HEK293 (cell line): ENCODE measurements around the gene SLC29A3.

ENCODE experiments used
- CTCF ChIA-PET: fragments of 350-600 bp; formaldehyde crosslinking; extraction: SDS; loops from one replicate; lab custom pipeline; 2021; ENCODE audit warnings: antibody characterized with exemption; lab: Yijun Ruan, JAX
- POLR2A ChIA-PET: fragments of 300-600 bp; formaldehyde crosslinking; extraction: SDS; loops from one replicate; lab custom pipeline; 2020; ENCODE audit warnings: antibody characterized with exemption, inconsistent platforms; lab: Yijun Ruan, JAX
- H3K27ac ChIP-seq: fragments of 200-500 bp; sonication (Bioruptor generic); 2 replicates; pipeline ENCODE4 v1.5.1; 2014; ENCODE audit warnings: low read depth, low read length, control low read depth, inconsistent platforms; ENCODE audit errors: extremely low read depth
- H3K36me3 ChIP-seq, 2 experiments: fragments of 200-500 bp in 1 of 2; sonication (Bioruptor generic) in 1 of 2; 1 replicate in 1 of 2; 2 replicates in 1 of 2; pipeline ENCODE4 v1.5.1; 2014 to 2017; ENCODE audit warnings: inconsistent platforms in 2 of 2, low read length in 2 of 2; ENCODE audit not compliant: control insufficient read depth in 2 of 2, insufficient read depth in 1 of 2
- H3K4me1 ChIP-seq: fragments of 200-500 bp; sonication (Bioruptor generic); 2 replicates; pipeline ENCODE4 v1.5.1; 2014; ENCODE audit warnings: mild to moderate bottlenecking, low read length, inconsistent platforms; ENCODE audit not compliant: control insufficient read depth, insufficient read depth
- H3K4me3 ChIP-seq: 2 replicates; pipeline ENCODE4 v1.5.1; 2011; ENCODE audit warnings: low read depth, mild to moderate bottlenecking, control low read depth, low read length, moderate library complexity
- H3K9me3 ChIP-seq: fragments of 200-500 bp; sonication (Bioruptor generic); 2 replicates; pipeline ENCODE4 v1.5.1; 2014; ENCODE audit warnings: low read depth, low read length, inconsistent platforms; ENCODE audit not compliant: control insufficient read depth, insufficient read depth
- GLIS2 ChIP-seq: fragments of 450-650 bp; formaldehyde crosslinking; IDR thresholded peaks from 2 replicates; pipeline ENCODE4 v1.5.1; 2016; ENCODE audit warnings: missing biosample characterization, missing genetic modification characterization
- KLF10 ChIP-seq: fragments of 450-650 bp; IDR thresholded peaks from 2 replicates; pipeline ENCODE4 v1.5.1; 2018; ENCODE audit warnings: missing biosample characterization, mild to moderate bottlenecking, missing genetic modification characterization
- PRDM1 ChIP-seq: fragments of 450-650 bp; formaldehyde crosslinking; IDR thresholded peaks from 2 replicates; pipeline ENCODE4; 2016; ENCODE audit warnings: missing biosample characterization, missing genetic modification characterization
- RBAK ChIP-seq: fragments of 450-650 bp; formaldehyde crosslinking; IDR thresholded peaks from 2 replicates; pipeline ENCODE4 v1.5.1; 2016; ENCODE audit warnings: missing biosample characterization, missing genetic modification characterization
- SP3 ChIP-seq: fragments of 450-650 bp; formaldehyde crosslinking; IDR thresholded peaks from 2 replicates; pipeline ENCODE4 v1.5.1; 2016; ENCODE audit warnings: missing biosample characterization, missing genetic modification characterization
- ZFP3 ChIP-seq: fragments of 450-650 bp; formaldehyde crosslinking; IDR thresholded peaks from 2 replicates; pipeline ENCODE4 v1.5.1; 2016; ENCODE audit warnings: low read depth, missing biosample characterization, missing genetic modification characterization
- ZIC2 ChIP-seq: fragments of 450-650 bp; formaldehyde crosslinking; IDR thresholded peaks from 2 replicates; pipeline ENCODE4 v1.5.1; 2016; ENCODE audit warnings: missing biosample characterization, missing genetic modification characterization
- ZNF133 ChIP-seq: fragments of 450-650 bp; formaldehyde crosslinking; IDR thresholded peaks from 2 replicates; pipeline ENCODE4 v1.5.1; 2016; ENCODE audit warnings: missing biosample characterization, missing genetic modification characterization
- ZNF140 ChIP-seq: fragments of 450-650 bp; formaldehyde crosslinking; IDR thresholded peaks from 2 replicates; pipeline ENCODE4 v1.5.1; 2016; ENCODE audit warnings: missing biosample characterization, missing genetic modification characterization
- ZNF174 ChIP-seq: fragments of 450-650 bp; formaldehyde crosslinking; IDR thresholded peaks from 2 replicates; pipeline ENCODE4 v1.5.0; 2017; ENCODE audit warnings: missing biosample characterization, mild to moderate bottlenecking, missing genetic modification characterization
- ZNF211 ChIP-seq: fragments of 450-650 bp; formaldehyde crosslinking; IDR thresholded peaks from 2 replicates; pipeline ENCODE4 v1.5.1; 2016; ENCODE audit warnings: low read depth, missing biosample characterization, missing genetic modification characterization
- ZNF354C ChIP-seq: fragments of 450-650 bp; formaldehyde crosslinking; IDR thresholded peaks from 2 replicates; pipeline ENCODE4 v1.5.1; 2016; ENCODE audit warnings: missing biosample characterization, missing genetic modification characterization, low read depth, borderline replicate concordance
- ZNF394 ChIP-seq: fragments of 450-650 bp; formaldehyde crosslinking; IDR thresholded peaks from 2 replicates; pipeline ENCODE4 v1.5.1; 2016; ENCODE audit warnings: missing biosample characterization, missing genetic modification characterization, mild to moderate bottlenecking, moderate library complexity, borderline replicate concordance
- ZNF426 ChIP-seq: fragments of 450-650 bp; formaldehyde crosslinking; IDR thresholded peaks from 2 replicates; pipeline ENCODE4 v1.5.1; 2017; ENCODE audit warnings: missing biosample characterization, missing genetic modification characterization, mild to moderate bottlenecking, inconsistent platforms, moderate library complexity
- ZNF514 ChIP-seq: fragments of 450-650 bp; formaldehyde crosslinking; IDR thresholded peaks from 2 replicates; pipeline ENCODE4 v1.5.1; 2016; ENCODE audit warnings: missing biosample characterization, missing genetic modification characterization
- ZNF521 ChIP-seq: fragments of 450-650 bp; formaldehyde crosslinking; IDR thresholded peaks from 2 replicates; pipeline ENCODE4 v1.5.1; 2017; ENCODE audit warnings: missing biosample characterization, mild to moderate bottlenecking, missing genetic modification characterization
- ZNF571 ChIP-seq: fragments of 450-650 bp; formaldehyde crosslinking; IDR thresholded peaks from 2 replicates; pipeline ENCODE4 v1.5.0; 2017; ENCODE audit warnings: missing biosample characterization, missing genetic modification characterization
- ZNF621 ChIP-seq: fragments of 450-650 bp; formaldehyde crosslinking; IDR thresholded peaks from 2 replicates; pipeline ENCODE4 v1.5.1; 2017; ENCODE audit warnings: missing biosample characterization, missing genetic modification characterization
- ZNF660 ChIP-seq: fragments of 450-650 bp; IDR thresholded peaks from 2 replicates; pipeline ENCODE4 v1.5.1; 2018; ENCODE audit warnings: missing biosample characterization, mild to moderate bottlenecking, missing genetic modification characterization
- ZNF791 ChIP-seq: fragments of 450-650 bp; formaldehyde crosslinking; IDR thresholded peaks from 2 replicates; pipeline ENCODE4 v1.5.1; 2016; ENCODE audit warnings: missing biosample characterization, missing genetic modification characterization
- ZSCAN16 ChIP-seq: fragments of 450-650 bp; formaldehyde crosslinking; IDR thresholded peaks from 2 replicates; pipeline ENCODE4 v1.5.1; 2016; ENCODE audit warnings: missing biosample characterization, missing genetic modification characterization
- TF ChIP-seq, protein P1 (sequence below): fragments of 450-650 bp; formaldehyde crosslinking; IDR thresholded peaks from 2 replicates; pipeline ENCODE4 v1.5.1; 2017; ENCODE audit warnings: missing biosample characterization, mild to moderate bottlenecking, missing genetic modification characterization, moderate library complexity
- TF ChIP-seq, protein P2 (sequence below): fragments of 450-650 bp; formaldehyde crosslinking; IDR thresholded peaks from 2 replicates; pipeline ENCODE4 v1.5.1; 2016; ENCODE audit warnings: missing biosample characterization, missing genetic modification characterization
- TF ChIP-seq, protein P3 (sequence below): fragments of 450-650 bp; formaldehyde crosslinking; IDR thresholded peaks from 2 replicates; pipeline ENCODE4 v1.5.1; 2016; ENCODE audit warnings: missing biosample characterization, missing genetic modification characterization

The SLC29A3 gene

DNA sequence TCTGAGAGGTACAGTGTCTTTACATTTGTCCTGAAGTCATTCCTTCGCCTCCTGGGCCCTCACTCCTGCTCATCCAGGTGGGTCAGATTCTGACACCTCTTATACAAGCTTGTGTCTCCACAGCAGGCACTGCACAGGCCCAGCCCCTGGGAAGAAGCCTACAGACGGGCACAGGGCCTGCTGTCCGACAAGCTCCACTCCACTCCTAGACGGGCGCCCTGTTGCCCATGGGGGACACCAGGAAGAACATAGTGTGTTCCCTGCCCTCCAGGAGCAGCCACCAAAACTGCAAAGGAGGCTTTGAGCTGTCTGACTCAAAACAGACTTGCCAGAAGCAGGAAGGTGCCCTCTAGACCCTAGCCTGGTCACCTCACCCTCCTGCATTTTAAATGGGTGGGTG is 45.6 kb upstream of the SLC29A3 start (continued):
- TF ChIP-seq, protein P1, sequence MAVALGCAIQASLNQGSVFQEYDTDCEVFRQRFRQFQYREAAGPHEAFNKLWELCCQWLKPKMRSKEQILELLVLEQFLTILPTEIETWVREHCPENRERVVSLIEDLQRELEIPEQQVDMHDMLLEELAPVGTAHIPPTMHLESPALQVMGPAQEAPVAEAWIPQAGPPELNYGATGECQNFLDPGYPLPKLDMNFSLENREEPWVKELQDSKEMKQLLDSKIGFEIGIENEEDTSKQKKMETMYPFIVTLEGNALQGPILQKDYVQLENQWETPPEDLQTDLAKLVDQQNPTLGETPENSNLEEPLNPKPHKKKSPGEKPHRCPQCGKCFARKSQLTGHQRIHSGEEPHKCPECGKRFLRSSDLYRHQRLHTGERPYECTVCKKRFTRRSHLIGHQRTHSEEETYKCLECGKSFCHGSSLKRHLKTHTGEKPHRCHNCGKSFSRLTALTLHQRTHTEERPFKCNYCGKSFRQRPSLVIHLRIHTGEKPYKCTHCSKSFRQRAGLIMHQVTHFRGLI (tag by site-specific recombination): no peak
- no peak for TF ChIP-seq ZNF426 (tag by site-specific recombination)
- TF ChIP-seq ZNF354C (tag by site-specific recombination): no peak
- TF ChIP-seq RBAK (tag by site-specific recombination): no peak

DNA sequence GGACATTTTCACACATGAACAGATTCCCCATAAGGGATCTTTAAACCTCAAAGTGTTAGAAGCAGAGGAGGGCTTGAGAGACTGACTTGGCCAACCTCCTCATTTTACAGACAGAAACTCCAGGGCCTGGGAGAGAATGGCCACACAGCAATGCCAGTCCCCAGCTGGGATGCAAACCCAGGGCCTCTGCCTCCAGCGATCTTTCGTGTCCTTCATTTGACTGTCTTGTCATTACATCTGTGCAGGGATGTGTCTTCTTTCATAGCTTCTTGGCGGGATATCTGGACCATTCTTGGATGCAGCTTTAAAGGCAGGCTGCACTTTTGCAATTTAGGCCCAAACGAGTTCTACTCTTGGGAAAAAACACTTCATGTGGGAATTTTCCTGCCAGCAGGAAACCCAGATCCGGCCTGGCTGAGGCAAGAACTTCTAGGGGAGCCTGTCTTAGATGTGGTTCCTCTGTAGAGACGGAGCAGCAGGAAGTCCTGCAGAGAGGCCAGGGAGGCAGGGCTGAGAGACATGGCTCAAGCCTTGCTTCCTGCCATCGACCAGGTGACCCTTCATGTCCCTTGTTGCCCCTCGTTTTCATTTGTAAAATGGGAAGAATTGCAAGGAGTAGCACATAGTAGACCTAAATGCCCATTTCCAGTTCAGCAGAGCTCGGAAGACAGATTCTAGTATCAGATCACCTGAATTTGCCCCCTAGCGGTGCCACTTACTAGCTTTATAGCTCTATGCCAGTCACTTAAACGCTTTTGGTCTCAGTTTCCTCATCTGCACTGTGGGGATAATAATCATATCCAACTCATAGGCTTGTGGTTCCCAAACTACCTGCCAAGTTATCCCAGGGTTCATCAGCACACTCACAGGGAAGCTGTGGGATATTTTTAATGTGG is 43.9 kb upstream of the SLC29A3 start:
- no peak overlapping the region for H3K4me3 ChIP-seq
- no peaks in the 10 kb centered on the region for H3K9me3 ChIP-seq
- H3K4me1 ChIP-seq: no peaks in the 10 kb centered on the region
- H3K27ac ChIP-seq: no peak overlapping the region
- POLR2A ChIA-PET: no interaction called here
- CTCF ChIA-PET: interaction anchor here (0.6 to 1.6 kb wide), 6 partner anchors 9 to 372 kb away, joined by 3 to 12 read pairs (median 4); no protein-coding TSS in a partner anchor
- peaks cover 0 to 12% of the 10 kb centered on the region in 2 experiments; a peak in 1 of 3 replicates for H3K36me3 ChIP-seq
- TF ChIP-seq ZNF394 (tag by site-specific recombination): no peak
- no peak for TF ChIP-seq ZFP3 (tag by site-specific recombination)
- no peak for TF ChIP-seq ZNF621
- peak; percentile 94 for TF ChIP-seq ZIC2 (tag by site-specific recombination)

DNA sequence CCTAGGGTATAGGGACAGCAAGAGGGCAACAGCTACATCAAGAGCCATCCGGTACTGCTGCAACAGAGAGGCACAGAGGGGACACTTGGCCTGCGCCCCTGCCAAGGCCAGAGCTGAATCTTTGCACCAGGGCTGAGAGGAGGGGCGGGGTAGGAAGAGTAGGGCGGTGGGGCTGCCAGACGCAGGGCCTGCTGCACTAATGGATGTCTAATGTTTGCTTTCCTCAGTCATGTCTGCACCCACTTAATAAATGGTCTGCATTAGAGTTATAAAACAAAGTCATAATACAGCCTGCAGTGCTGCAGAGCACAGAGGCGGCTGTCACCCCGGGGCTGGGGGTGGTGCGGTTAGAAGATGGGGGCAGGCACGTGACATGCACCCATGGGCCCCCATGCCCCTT is 42.2 kb upstream of the SLC29A3 start:
- no peak for TF ChIP-seq ZNF791 (tag by site-specific recombination)
- TF ChIP-seq, protein P2, sequence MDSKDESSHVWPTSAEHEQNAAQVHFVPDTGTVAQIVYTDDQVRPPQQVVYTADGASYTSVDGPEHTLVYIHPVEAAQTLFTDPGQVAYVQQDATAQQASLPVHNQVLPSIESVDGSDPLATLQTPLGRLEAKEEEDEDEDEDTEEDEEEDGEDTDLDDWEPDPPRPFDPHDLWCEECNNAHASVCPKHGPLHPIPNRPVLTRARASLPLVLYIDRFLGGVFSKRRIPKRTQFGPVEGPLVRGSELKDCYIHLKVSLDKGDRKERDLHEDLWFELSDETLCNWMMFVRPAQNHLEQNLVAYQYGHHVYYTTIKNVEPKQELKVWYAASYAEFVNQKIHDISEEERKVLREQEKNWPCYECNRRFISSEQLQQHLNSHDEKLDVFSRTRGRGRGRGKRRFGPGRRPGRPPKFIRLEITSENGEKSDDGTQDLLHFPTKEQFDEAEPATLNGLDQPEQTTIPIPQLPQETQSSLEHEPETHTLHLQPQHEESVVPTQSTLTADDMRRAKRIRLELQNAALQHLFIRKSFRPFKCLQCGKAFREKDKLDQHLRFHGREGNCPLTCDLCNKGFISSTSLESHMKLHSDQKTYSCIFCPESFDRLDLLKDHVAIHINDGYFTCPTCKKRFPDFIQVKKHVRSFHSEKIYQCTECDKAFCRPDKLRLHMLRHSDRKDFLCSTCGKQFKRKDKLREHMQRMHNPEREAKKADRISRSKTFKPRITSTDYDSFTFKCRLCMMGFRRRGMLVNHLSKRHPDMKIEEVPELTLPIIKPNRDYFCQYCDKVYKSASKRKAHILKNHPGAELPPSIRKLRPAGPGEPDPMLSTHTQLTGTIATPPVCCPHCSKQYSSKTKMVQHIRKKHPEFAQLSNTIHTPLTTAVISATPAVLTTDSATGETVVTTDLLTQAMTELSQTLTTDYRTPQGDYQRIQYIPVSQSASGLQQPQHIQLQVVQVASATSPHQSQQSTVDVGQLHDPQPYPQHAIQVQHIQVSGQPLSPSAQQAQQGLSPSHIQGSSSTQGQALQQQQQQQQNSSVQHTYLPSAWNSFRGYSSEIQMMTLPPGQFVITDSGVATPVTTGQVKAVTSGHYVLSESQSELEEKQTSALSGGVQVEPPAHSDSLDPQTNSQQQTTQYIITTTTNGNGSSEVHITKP (tag by site-specific recombination): no peak
- TF ChIP-seq ZNF211 (tag by site-specific recombination): no peak
- no peak for TF ChIP-seq SP3
- no peak for TF ChIP-seq ZNF514 (tag by site-specific recombination)
- TF ChIP-seq KLF10 (tag by site-specific recombination): no peak
- TF ChIP-seq PRDM1: no peak
- TF ChIP-seq, protein P3, sequence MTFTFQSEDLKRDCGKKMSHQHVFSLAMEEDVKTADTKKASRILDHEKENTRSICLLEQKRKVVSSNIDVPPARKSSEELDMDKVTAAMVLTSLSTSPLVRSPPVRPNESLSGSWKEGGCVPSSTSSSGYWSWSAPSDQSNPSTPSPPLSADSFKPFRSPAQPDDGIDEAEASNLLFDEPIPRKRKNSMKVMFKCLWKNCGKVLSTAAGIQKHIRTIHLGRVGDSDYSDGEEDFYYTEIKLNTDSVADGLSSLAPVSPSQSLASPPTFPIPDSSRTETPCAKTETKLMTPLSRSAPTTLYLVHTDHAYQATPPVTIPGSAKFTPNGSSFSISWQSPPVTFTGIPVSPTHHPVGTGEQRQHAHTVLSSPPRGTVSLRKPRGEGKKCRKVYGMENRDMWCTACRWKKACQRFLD (tag by site-specific recombination): no peak
- TF ChIP-seq ZSCAN16 (tag by site-specific recombination): no peak
- TF ChIP-seq ZNF140 (tag by site-specific recombination): no peak
- TF ChIP-seq ZNF133: no peak
- TF ChIP-seq ZNF660 (tag by site-specific recombination): no peak
- TF ChIP-seq GLIS2: no peak
- no peak for TF ChIP-seq ZNF174
- TF ChIP-seq ZNF521 (tag by site-specific recombination): no peak
- no peak for TF ChIP-seq ZNF571 (tag by site-specific recombination)
- CTCF ChIA-PET: interaction anchor here (0.7 to 1.9 kb wide), 4 partner anchors 9 to 352 kb away, joined by 3 to 11 read pairs (median 3); no protein-coding TSS in a partner anchor

More for the DNA sequence above, 42.2 kb upstream of the SLC29A3 start:
- Histone ChIP-seq H3K4me1 (no peaks in the 10 kb centered on the region), H3K27ac (no peak overlapping the region), H3K9me3 (no peaks in the 10 kb centered on the region), H3K4me3 (no peak overlapping the region), H3K36me3 (peaks cover 3 to 25% of the 10 kb centered on the region in 2 experiments; a peak in 2 of 3 replicates)
- POLR2A ChIA-PET: no interaction called here
